Measurements from ENCODE around the gene DOCK6. TPM values are rescaled to one million over a fixed set of nuclear protein-coding genes. Genes with fewer than 3 reads are reported as not detected.
A peak's percentile ranks its signal among the peaks of the same experiment; 100 is the strongest.

The DOCK6 gene
- total RNA-seq, 1 donor from 2014 or later = 65.8 TPM

DNA sequence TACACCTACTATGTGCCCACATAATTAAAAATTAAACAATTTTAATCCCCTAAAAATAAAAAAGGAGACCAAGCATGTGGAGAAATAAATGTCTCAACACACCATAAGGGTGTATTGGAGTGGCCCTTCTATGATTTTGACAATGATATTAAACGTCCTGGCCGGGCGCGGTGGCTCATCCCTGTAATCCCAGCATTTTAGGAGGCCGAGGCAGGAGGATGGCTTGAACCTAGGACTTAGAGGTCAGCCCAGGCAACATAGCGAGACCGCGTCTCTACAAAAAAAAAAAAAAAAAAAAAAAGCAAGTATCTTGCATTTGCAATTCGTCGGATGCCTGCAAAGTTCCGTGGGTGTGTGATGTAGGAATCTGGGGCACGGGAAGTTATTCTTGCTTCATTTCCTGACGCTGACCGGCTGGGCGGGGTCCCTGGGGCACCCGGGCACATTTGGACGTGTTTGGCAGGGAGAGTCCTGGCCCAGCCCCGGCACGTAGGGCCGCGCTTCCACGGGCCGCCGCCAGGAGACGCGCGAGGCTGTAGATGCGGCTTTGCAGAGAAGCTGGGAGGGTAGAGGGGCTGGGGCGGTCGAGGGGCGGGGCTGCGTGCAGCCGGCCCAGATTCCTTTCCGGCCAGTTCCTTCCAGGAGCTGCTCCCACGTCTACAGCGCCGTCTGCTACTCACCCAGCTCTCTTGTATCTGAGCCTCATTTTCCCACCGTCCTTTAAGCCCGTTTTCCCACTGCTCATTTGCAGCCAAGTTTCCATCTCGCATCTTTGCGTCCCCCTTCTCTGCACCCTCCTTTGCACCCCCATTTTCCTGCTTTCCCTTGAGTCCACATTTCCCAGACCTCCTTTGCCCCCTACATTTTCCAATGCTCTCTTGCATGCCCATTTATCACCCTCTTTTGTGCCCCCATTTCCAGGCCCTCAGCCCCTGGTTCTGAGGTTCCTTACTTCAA lies 31.4 kb upstream of the DOCK6 start:
- TF ChIP-seq POLR2A (IDR thresholded peaks at IDR 0.05) (peak in 1 of 2 donors; percentile 14), POLR2AphosphoS5 (IDR thresholded peaks at IDR 0.05; ENCODE audit: insufficient read depth in 1 of 2, low read depth in 1 of 2) (peak; percentile 84 to 91), CTCF (IDR thresholded peaks at IDR 0.05) (peak; percentile 97 to 99 (median 97))

GRCh38 chr19:11291991-11292390 lies 29.7 kb upstream of the DOCK6 start:
- intact Hi-C loops (cut with DNase I) = loop anchor here (10.0 kb wide), 2 partner anchors 163 to 193 kb away; partner anchors contain the start of gene ELAVL3
- H3K27me3 ChIP-seq = no peaks in the 10 kb centered on the region
- peaks cover 21% of the 10 kb centered on the region for H3K4me1 ChIP-seq
- no peak for TF ChIP-seq POLR2AphosphoS5 (IDR thresholded peaks at IDR 0.05; ENCODE audit: insufficient read depth in 1 of 2, low read depth in 1 of 2)
- no peak for TF ChIP-seq CTCF (IDR thresholded peaks at IDR 0.05)
- TF ChIP-seq POLR2A (IDR thresholded peaks at IDR 0.05) = no peak
- no peak overlapping the region for H3K27ac ChIP-seq
- DNase-seq (ENCODE audit: extremely low spot score in 2 of 2) = no peak
- no peaks in the 10 kb centered on the region for H3K36me3 ChIP-seq
- no peaks in the 10 kb centered on the region for H3K9me3 ChIP-seq
- H3K4me3 ChIP-seq = no peak overlapping the region

More for the DNA sequence above, 31.4 kb upstream of the DOCK6 start:
- peak overlapping the region in 1 of 2 donors; percentile 12 for H3K4me3 ChIP-seq
- peak in 1 of 2 donors; percentile 97 for DNase-seq (ENCODE audit: extremely low spot score in 2 of 2)
- H3K27me3 ChIP-seq = no peaks in the 10 kb centered on the region
- peak overlapping the region; percentile 52 for H3K27ac ChIP-seq
- H3K4me1 ChIP-seq = peaks cover 26% of the 10 kb centered on the region
- no peaks in the 10 kb centered on the region for H3K36me3 ChIP-seq
- H3K9me3 ChIP-seq = no peaks in the 10 kb centered on the region
- intact Hi-C loops (cut with DNase I) = loop anchor here (2.0 to 10.0 kb wide), 3 partner anchors 87 to 191 kb away; partner anchors contain the start of gene ELAVL3

GRCh38 chr19:11291415-11291814 lies 29.1 kb upstream of the DOCK6 start:
- no peak overlapping the region for H3K4me3 ChIP-seq
- no peaks in the 10 kb centered on the region for H3K9me3 ChIP-seq
- H3K36me3 ChIP-seq = no peaks in the 10 kb centered on the region
- H3K27me3 ChIP-seq = no peaks in the 10 kb centered on the region
- no peak for DNase-seq (ENCODE audit: extremely low spot score in 2 of 2)
- intact Hi-C loops (cut with DNase I) = loop anchor here (10.0 kb wide), 2 partner anchors 163 to 193 kb away; partner anchors contain the start of gene ELAVL3
- TF ChIP-seq CTCF (IDR thresholded peaks at IDR 0.05) (no peak), POLR2A (IDR thresholded peaks at IDR 0.05) (no peak), POLR2AphosphoS5 (IDR thresholded peaks at IDR 0.05; ENCODE audit: insufficient read depth in 1 of 2, low read depth in 1 of 2) (no peak)
- peaks cover 15% of the 10 kb centered on the region for H3K4me1 ChIP-seq
- no peak overlapping the region for H3K27ac ChIP-seq

DNA sequence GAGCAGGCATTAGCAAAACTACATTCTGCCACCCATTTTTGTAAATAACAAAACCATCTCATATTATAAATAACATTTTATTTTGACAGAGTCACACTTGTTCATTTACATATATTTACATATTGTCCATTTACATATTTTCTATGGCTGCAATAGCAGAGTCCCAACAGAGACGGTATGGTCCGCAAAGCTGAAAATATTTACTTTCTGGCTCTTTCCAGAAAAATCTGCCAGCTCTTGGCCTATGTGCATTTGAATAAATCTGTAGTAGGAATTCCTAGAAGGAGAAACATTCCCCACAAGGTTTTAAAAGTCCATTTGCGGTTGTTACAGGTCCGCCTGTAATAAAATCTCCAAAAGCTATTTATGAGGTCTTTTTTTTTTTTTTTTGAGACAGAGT lies 27.9 kb upstream of the DOCK6 start:
- no peaks in the 10 kb centered on the region for H3K9me3 ChIP-seq
- no peak overlapping the region for H3K27ac ChIP-seq
- TF ChIP-seq CTCF (IDR thresholded peaks at IDR 0.05) (no peak), POLR2AphosphoS5 (IDR thresholded peaks at IDR 0.05; ENCODE audit: insufficient read depth in 1 of 2, low read depth in 1 of 2) (no peak), POLR2A (IDR thresholded peaks at IDR 0.05) (no peak)
- H3K27me3 ChIP-seq = no peaks in the 10 kb centered on the region
- H3K36me3 ChIP-seq = no peaks in the 10 kb centered on the region
- intact Hi-C loops (cut with DNase I) = loop anchor here (10.0 kb wide), 2 partner anchors 165 to 195 kb away; partner anchors contain the start of gene ELAVL3
- H3K4me3 ChIP-seq = no peak overlapping the region
- peaks cover 14% of the 10 kb centered on the region for H3K4me1 ChIP-seq
- DNase-seq (ENCODE audit: extremely low spot score in 2 of 2) = no peak
